CD4-positive, alpha-beta T cell (primary cell): ENCODE measurements around the gene TCERG1. TPM values are rescaled to one million over a fixed set of nuclear protein-coding genes. Genes with fewer than 3 reads are reported as not detected.

ENCODE experiments used
- ATAC-seq: fragments of 200-7000 bp; cut with Tn5 transposase; one replicate; pipeline ENCODE4 v1.10.0; 2022; ENCODE audit warnings: mild to moderate bottlenecking; ENCODE audit not compliant: poor library complexity
- CTCF ChIA-PET: fragments of 350-600 bp; sonication (Branson Sonifier 250); formaldehyde crosslinking; loops from one replicate; lab custom pipeline; 2021; ENCODE audit warnings: antibody characterized with exemption, inconsistent platforms; lab: Charles Lee
- POLR2A ChIA-PET: fragments of 350-600 bp; sonication (Branson Sonifier 250); formaldehyde crosslinking; loops from one replicate; lab custom pipeline; 2021; ENCODE audit warnings: antibody characterized with exemption, inconsistent platforms; lab: Charles Lee
- DNase-seq, 14 experiments: peaks; one replicate each; pipeline ENCODE4 v3.0.0-alpha.2; 2013 to 2020; ENCODE audit warnings: mixed read lengths in 2 of 14
- H3K27ac ChIP-seq, 2 donors: one replicate each; pipeline versions ENCODE4 v1.5.1 to v1.7.0; 2013; ENCODE audit warnings: low read length in 2 of 2, low read depth in 1 of 2, mild to moderate bottlenecking in 1 of 2
- H3K27me3 ChIP-seq, 2 experiments: 1 replicate in 1 of 2; 2 replicates in 1 of 2; pipeline versions ENCODE4 v1.6.1 to v1.7.0; 2013; ENCODE audit warnings: low read length in 2 of 2, control low read depth in 1 of 2, mild to moderate bottlenecking in 1 of 2, moderate library complexity in 1 of 2; ENCODE audit not compliant: insufficient read depth in 2 of 2, control insufficient read depth in 1 of 2
- H3K36me3 ChIP-seq: one replicate; pipeline ENCODE4 v1.6.1; 2013; ENCODE audit warnings: low read length, control low read depth; ENCODE audit not compliant: insufficient read depth
- H3K4me1 ChIP-seq: one replicate; pipeline ENCODE4 v1.6.1; 2013; ENCODE audit warnings: low read length, control low read depth; ENCODE audit not compliant: insufficient read depth
- H3K4me3 ChIP-seq: one replicate; pipeline ENCODE4 v1.5.1; 2013; ENCODE audit warnings: mild to moderate bottlenecking, low read length, moderate library complexity
- H3K9me3 ChIP-seq, 2 experiments: 1 replicate in 1 of 2; 2 replicates in 1 of 2; pipeline versions ENCODE4 v1.6.1 to v1.7.0; 2013; ENCODE audit warnings: low read length in 2 of 2, mild to moderate bottlenecking in 2 of 2, control low read depth in 1 of 2, moderate library complexity in 1 of 2; ENCODE audit not compliant: control insufficient read depth in 1 of 2, insufficient read depth in 1 of 2
- H3K27ac Mint-ChIP-seq: one replicate; pipeline ENCODE4 v1.8.0; 2020; ENCODE audit warnings: mixed read lengths
- H3K27me3 Mint-ChIP-seq: one replicate; pipeline ENCODE4 v1.8.0; 2021; ENCODE audit warnings: mixed read lengths
- H3K36me3 Mint-ChIP-seq: one replicate; pipeline ENCODE4 v1.8.0; 2021; ENCODE audit warnings: low read depth, mixed read lengths
- H3K4me1 Mint-ChIP-seq: one replicate; pipeline ENCODE4 v1.8.0; 2021; ENCODE audit warnings: low read depth, mixed read lengths
- H3K4me3 Mint-ChIP-seq: one replicate; pipeline ENCODE4 v1.8.0; 2020; ENCODE audit warnings: mild to moderate bottlenecking, mixed read lengths
- H3K9me3 Mint-ChIP-seq: one replicate; pipeline ENCODE4 v1.8.0; 2020; ENCODE audit warnings: mixed read lengths
- intact Hi-C, 2 experiments: fragments of 100-400 bp; cut with DNase I in 1 of 2; cut with micrococcal nuclease in 1 of 2; formaldehyde crosslinking; loops; one replicate each; pipeline versions ENCODE4 v1.15.1 to v1.9.0; 2023 to 2025; cut with DNase I, micrococcal nuclease
- total RNA-seq, 174 experiments: library from RNA in 2 of 174; stranded (reverse) in 2 of 174; gene quantifications; one replicate each; pipeline ENCODE4 v1.2.3 and lab custom pipeline; 2021 to 2026
- TF ChIP-seq, protein P1 (sequence below): fragments of 200-600 bp; IDR thresholded peaks from one replicate; pipeline ENCODE4 v1.8.0; 2022; ENCODE audit warnings: antibody characterized with exemption, mild to moderate bottlenecking

The TCERG1 gene
- total RNA-seq, 2 experiments from 2014 or later = 88.0 to 88.7 TPM

DNA sequence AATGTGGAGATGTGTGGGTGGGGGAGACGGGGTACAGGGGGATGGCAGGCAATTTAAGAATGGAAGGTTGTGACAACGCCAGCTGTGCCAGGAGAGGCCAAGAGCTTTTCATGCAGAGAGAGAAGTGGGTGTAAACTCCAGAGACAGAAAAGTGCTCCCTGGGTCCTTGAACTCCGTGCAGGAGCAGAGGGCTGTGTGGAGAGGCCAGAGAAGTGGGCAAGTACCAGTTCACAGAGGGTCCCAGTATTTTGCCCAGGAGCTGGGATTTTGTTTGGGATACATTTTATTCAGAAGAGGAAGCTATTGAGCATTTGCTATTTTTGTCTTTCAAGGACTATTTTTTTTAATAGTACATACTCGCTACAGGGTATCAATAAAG, 19.5 kb upstream of the TCERG1 start:
- no peak overlapping the region for H3K27ac ChIP-seq
- Mint-ChIP-seq H3K4me3 (no peak overlapping the region), H3K4me1 (peaks cover 5% of the 10 kb centered on the region), H3K27me3 (peaks cover 33% of the 10 kb centered on the region), H3K36me3 (no peaks in the 10 kb centered on the region), H3K9me3 (no peaks in the 10 kb centered on the region), H3K27ac (no peak overlapping the region)
- intact Hi-C loops = loop anchor here (1.0 to 5.0 kb wide), 3 partner anchors 136 to 745 kb away; no protein-coding TSS in a partner anchor
- ChIA-PET POLR2A (no interaction called here), CTCF (no interaction called here)
- ATAC-seq (no peak), DNase-seq (no peak)
- H3K9me3 ChIP-seq = no peaks in the 10 kb centered on the region
- H3K36me3 ChIP-seq = no peaks in the 10 kb centered on the region
- no peak overlapping the region for H3K4me3 ChIP-seq
- TF ChIP-seq, protein P1, sequence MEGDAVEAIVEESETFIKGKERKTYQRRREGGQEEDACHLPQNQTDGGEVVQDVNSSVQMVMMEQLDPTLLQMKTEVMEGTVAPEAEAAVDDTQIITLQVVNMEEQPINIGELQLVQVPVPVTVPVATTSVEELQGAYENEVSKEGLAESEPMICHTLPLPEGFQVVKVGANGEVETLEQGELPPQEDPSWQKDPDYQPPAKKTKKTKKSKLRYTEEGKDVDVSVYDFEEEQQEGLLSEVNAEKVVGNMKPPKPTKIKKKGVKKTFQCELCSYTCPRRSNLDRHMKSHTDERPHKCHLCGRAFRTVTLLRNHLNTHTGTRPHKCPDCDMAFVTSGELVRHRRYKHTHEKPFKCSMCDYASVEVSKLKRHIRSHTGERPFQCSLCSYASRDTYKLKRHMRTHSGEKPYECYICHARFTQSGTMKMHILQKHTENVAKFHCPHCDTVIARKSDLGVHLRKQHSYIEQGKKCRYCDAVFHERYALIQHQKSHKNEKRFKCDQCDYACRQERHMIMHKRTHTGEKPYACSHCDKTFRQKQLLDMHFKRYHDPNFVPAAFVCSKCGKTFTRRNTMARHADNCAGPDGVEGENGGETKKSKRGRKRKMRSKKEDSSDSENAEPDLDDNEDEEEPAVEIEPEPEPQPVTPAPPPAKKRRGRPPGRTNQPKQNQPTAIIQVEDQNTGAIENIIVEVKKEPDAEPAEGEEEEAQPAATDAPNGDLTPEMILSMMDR = no peak
- H3K4me1 ChIP-seq = no peaks in the 10 kb centered on the region
- peaks cover 0 to 4% of the 10 kb centered on the region in 2 experiments for H3K27me3 ChIP-seq

DNA sequence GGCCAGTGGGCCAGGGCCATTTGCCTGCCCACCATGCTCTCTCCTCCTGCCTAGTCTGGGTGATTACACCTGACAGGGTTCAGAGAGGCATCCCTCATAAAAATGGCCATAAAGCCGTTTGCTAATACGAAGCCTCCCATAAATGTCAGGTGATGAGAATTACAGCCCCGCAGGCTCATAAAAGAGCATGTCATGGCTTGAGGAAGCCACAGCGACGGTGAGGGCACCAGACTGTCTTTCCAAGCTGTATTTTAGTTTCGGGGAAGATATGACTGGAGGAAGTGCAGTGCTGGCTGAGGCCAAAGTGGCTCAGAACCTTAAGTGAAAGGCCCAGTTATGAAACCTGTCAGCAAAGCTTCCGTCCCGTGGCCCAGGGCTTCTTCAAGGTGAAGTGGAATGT, 18.5 kb upstream of the TCERG1 start:
- Histone ChIP-seq H3K27ac (no peak overlapping the region), H3K4me1 (no peaks in the 10 kb centered on the region), H3K4me3 (no peak overlapping the region), H3K36me3 (no peaks in the 10 kb centered on the region), H3K27me3 (peaks cover 0 to 4% of the 10 kb centered on the region in 2 experiments), H3K9me3 (no peaks in the 10 kb centered on the region)
- ChIA-PET POLR2A (no interaction called here), CTCF (no interaction called here)
- H3K36me3 Mint-ChIP-seq = no peaks in the 10 kb centered on the region
- peaks cover 33% of the 10 kb centered on the region for H3K27me3 Mint-ChIP-seq
- H3K4me1 Mint-ChIP-seq = peaks cover 5% of the 10 kb centered on the region
- DNase-seq (no peak), ATAC-seq (no peak)
- no peak overlapping the region for H3K27ac Mint-ChIP-seq
- TF ChIP-seq, protein P1 = no peak
- no peaks in the 10 kb centered on the region for H3K9me3 Mint-ChIP-seq
- no peak overlapping the region for H3K4me3 Mint-ChIP-seq
- intact Hi-C loops = loop anchor here in 1 of 2 experiments (5.0 kb wide), 1 partner anchor 746 kb away; no protein-coding TSS in a partner anchor

DNA sequence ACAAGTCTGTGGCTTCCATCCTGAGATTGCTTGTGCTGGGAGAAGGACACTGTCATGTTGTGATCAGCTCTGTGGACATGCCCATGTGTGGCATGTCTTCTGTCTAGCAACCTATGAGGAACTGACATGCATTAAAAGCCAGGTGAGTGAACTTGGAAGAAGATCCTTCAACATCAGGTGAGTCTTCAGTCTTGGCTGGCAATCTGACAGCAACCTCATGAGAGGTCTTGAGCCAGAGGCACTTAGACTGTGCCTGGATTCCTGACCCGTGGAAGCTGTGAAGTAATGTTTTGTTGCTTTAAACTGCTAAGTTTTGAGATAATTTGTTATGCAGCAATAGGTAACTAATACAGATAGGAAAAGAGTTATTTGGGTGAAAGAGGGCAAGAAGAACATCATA, 6.8 kb upstream of the TCERG1 start:
- Mint-ChIP-seq H3K4me3 (no peak overlapping the region), H3K36me3 (no peaks in the 10 kb centered on the region), H3K27ac (no peak overlapping the region), H3K27me3 (peaks cover 52% of the 10 kb centered on the region), H3K4me1 (no peaks in the 10 kb centered on the region), H3K9me3 (no peaks in the 10 kb centered on the region)
- TF ChIP-seq, protein P1 = no peak
- intact Hi-C loops = no loop called here
- no peaks in the 10 kb centered on the region for H3K9me3 ChIP-seq
- DNase-seq (no peak), ATAC-seq (no peak)
- H3K27ac ChIP-seq = no peak overlapping the region
- no peaks in the 10 kb centered on the region for H3K4me1 ChIP-seq
- no peaks in the 10 kb centered on the region for H3K36me3 ChIP-seq
- ChIA-PET CTCF (no interaction called here), POLR2A (no interaction called here)
- H3K27me3 ChIP-seq = peaks cover 13 to 22% of the 10 kb centered on the region in 2 experiments
- no peak overlapping the region for H3K4me3 ChIP-seq
